Stimulated activated CD4-positive, alpha-beta T cell treated with anti-CD3 and anti-CD28 coated beads, Interleukin-12 subunit alpha, Interleukin-12 subunit beta, amount 100 ng/mL, for 4 hours (primary cell): ENCODE data around the gene CDCP1.

Experiments
- DNase-seq: peaks from one replicate; pipeline ENCODE4 v3.0.0-alpha.2; 2020

CDCP1 gene

DNA sequence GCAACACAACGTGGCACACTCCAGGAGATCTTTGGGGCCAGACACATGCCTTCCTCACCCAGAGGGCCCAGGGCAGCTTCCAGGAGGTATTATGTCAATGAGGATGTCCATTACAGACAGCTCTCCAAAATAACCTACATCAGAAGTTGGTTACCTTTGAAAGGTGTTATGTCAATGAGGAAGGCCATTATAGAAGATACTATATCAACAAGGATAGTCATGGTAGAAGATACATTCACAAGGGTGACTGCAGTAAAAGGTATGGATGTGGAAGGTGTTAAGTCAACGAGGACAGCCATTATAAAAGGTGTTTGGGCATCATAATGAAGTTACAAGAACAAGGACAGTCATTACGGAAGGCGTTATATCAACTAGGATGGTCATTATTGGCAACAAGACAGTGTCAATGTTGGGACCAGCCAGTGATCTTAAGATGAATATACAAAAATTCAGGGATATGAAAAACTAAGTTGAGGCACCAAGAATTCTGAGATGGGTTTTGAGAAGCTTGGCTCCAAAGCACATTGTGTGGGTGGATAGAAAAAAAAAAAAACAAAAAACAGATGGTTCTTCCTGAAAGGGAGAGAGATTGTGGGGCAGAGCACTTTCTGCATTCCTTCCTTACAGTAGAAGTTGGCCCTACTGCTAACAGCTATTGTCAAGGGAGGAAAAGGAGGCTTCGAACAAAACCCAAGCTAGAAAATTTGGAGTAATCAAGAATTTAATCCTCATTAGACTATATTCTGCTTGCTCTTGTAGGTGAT is 11.2 kb downstream of the CDCP1 start:
- no peak for DNase-seq

DNA sequence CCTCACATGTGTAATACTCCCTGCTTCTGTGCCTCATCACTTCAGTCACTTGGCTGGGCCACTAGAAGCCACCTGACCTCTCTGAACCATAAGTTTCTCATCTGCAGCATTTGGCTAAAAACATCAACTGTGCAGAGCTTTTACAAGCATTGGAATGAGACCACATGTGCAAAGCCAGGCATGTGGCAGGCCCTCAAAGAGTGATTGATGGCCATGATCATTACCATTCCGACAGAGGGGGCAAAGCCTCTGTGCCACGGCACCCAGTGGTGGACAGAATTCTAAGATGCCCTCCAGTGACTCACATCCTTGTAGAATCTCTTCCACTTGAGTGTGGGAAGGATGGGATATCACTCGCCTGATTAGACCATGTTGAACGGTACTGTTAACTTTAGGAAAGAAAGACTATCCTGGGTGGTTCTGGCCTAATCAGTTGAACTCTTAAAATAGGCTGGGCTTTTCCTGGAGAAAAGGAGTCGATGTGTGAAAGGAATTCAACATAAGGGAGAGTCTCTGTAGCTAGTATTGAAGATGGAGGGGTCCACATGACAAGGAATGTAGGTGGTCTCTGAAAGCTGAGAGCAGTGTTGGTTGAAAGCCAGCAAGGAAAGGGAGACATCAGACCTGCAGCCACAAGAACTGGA is 13.5 kb downstream of the CDCP1 start:
- DNase-seq, result no peak

DNA sequence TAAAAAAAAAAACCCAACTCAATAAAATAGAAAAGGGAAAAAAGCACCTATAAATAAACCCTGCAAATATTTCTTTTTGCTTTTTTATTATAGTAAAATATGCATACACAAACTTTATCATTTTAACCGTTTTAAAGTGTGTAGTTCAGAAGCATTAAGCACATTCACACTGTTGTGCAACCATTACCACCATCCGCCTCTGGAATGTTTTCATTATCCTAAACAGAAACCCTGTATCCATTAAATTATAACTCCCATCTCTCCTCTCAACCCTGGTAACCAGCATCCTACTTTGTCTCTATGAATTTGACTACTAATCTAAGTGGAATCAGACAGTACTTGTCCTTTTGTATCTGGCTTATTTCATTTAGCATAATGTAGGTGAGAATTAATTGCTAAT is 15.0 kb downstream of the CDCP1 start:
- no peak for DNase-seq

DNA sequence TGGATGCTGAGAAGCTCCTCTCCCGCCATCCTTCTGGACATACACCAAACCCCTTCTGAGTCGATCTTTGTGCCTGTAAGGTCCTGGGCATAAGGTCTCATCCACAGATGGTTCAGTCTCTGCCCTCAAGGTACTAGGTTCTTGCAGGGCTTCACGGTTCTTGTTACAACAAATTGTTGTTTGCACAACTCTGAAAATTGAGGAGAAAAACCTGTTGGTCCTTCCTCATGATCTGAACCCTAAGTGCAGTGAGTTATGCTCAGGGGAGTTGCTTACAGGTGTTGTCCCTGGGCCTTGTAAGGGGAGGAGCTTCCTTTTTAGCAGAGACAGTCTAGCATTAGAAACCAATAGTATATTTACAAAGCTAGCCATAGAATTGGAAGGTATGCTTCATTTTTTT is 15.7 kb downstream of the CDCP1 start:
- no peak for DNase-seq

DNA sequence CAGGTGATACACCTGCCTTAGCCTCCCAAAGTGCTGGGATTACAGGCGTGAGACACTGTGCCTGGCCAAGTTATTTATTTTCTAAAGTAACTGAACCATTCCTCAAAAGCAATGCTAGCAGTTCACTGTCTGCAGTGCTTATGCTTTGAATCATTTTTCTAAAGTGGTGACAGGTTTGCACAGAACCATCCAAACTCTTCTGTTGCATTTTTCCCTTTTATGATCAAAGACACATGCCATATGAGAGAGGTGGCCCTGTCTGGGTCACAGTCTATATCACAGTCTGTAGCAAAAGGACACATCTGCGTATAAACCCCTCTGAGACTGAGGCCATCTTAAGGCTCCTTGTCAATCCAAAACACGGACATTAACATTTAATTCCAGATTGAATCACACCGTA is 17.2 kb downstream of the CDCP1 start:
- no peak for DNase-seq

DNA sequence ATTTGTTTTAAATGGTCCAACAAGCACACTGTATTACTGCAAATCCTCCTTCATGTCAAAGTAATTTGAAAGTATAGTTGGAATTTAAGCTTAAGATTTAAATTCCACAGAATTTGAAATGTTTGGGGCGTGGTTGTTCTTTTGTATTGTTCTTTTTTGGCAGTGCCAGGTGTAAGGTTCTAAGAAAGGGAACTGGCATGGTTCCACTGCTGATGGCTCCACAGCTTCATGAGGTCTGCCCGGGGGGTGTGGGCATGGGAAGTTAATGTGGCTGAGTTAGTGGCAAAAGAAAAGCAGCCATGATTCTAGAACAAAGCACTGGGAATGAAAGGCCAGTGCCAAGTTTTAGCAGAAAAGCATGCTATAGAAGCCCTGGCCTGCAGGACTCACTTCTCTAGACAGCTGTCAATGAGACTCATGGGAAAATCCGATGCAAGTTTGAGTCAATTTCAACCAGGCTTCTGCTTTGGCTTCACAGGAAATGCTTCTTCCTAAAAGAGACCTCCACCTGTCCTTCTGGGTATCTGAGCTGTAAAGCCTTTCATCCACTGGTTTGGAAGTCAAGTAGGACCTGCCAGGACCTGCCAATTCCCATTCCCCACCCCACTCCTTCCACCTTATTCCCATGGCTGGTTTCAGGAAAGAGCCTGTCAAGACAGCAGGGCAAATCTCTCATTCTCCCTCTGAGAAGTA is 18.9 kb downstream of the CDCP1 start:
- DNase-seq, result no peak

DNA sequence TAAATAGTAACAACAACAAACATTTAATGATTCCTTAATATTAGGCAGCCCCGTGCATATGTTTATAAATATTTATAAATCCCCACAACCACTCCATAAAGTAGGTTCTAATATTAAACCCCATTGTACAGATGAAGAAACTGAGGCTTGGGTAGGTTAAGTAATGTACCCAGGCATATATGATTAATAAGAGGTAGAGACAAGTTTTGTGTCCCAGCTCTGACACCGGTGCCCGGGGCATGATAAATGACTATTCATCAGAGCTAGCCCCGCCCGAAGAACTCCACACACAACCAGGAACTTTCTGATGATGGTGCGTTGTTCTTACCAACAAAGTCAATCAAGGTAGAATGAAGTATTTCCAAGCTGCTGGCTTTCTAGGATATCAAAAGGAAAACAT is 19.4 kb downstream of the CDCP1 start:
- DNase-seq, result no peak

DNA sequence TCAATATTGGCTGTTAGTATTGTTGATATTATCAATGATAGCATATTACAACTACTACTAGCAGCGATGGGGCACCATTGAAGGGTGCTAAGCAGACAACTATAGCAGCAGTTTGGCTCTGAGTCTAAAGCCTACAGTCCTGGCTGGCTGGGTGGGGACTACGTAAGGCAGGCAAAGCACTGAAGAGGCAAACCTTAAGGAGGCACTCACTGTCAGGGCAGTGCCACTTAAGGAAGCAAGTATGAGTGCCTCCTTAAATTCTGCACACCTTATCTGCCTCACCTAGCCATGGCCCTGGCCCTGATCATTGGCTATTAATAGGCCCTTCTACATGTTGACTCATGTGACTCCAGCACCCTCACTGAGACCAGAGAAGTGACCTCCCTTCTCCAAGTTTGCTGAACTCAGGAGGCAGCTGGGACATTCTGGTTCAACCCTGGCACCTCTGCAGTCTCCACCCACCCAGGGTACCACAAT is 20.6 kb downstream of the CDCP1 start:
- no peak for DNase-seq

DNA sequence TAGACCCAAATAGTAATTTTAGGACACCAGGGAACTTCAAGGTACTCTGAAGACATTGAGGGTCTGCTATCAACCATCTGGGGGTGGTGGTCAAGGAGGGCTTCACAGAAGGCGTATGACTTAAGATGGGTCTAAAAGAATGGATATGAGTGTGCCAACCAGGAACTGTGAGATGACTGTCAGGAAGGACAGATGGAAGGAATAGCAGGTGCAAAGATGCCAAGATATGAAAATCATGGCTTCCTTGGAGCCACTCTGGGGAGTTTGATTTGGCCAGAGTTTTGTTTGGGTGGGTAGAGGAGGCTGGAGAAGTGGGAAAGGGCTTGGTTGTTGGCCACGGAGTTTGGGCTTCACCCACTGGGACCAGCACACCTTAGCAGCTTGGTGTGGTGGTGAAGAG is 21.2 kb downstream of the CDCP1 start:
- no peak for DNase-seq

DNA sequence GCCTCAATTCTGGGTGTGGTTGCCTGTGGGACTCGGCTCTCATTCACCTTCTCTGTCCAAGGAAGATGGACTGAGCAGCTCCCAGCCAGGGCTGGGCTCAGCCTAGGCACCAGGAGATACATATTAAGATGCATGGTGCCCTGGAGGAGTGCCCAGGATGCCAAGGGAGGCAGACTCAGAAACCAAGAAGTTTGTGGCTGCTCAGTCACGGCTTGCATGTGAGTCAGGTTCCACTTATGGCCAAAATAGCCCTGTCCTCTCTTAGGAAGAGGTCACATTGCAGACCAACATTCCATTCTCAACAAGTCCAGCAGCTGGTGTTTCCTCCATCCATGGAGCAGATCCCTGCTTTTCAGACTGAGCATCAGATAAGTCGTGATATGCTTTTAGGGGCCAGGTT is 21.8 kb downstream of the CDCP1 start:
- DNase-seq, result no peak

DNA sequence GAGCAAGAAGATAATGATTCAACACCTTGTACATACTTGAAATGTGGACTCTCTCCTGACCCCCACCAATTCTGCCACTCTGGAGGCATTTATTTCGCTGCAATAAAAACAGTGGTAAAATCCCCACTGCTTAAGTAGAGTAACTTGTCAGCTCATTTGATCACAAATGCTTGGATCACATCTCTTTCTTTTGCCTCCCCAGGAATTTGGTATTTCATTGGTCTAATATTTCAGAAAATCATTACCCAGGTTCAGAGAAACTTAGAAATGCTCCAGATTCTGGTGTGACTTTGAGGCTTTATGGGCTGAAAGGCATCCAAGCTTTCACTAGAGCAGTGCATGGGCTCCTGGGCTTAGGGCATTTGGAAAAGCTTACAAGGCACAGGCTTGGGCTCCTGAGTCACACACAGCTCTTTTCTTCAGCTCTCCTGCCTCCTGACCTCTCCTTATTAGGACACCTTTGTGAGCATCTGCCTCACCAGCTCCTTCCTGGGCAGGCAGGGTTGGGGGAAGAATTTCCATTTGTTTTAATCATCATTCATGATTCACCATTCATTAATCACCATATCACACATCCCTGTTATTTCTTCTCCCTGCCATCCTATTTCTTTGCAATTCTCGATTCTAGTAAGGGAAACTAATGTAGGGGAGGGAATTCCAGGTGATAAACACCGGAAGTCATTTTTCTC is 22.5 kb downstream of the CDCP1 start:
- no peak for DNase-seq

DNA sequence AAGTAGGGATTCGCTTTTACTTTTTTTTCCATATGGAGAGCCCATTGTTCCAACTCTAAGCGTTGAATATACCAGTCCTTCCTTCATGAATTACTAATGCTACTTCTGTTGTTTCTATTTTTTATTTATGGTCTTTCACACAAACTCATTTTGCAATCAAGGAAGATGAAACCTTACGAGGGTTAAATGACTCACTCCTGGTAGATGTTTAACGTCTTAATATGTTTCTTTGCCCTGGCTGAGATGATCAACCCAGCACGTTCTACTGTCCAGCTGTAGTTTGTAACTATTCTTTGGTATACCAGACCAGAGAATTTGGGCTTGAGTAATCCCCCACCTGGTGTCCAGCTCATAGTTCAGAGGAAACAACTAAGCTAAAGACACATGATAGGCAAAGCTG is 23.1 kb downstream of the CDCP1 start:
- no peak for DNase-seq

DNA sequence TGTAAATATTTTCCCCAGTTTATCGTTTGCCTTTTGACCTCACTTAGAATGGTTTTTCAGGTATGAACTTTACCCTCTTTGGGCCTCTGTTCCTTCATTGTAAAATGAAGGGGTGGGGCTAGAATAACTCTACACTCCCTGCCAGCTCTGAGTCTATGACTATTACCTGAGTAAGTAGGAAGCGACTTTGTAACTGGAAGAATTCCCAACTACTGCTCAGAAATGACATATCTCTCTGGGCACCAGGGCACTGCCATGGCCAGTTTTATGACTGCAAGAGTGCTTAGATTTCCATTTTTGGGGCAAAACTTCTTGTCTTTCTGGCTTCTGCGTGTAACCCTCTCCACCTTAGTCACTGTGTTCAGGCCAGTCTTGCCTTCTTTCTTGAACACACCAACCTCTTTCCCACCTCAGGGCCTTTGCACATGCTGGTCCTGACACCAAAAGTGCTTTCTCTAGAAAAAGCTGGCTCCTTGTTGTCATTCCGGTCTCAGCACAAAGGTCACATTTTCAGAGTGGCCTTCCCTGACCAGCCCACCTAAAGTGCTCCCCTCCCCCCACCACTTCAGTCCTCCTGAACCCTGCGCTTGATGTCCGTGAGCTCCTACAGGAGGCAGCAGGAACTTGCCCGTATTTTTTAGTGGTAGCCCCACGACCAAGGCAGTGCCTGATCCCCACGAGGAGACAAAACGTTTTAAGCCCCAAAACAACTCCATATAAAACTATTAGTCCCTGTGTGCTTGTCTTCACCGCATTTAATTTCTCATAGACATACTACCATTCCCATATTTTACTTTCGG is 25.6 kb downstream of the CDCP1 start:
- no peak for DNase-seq

DNA sequence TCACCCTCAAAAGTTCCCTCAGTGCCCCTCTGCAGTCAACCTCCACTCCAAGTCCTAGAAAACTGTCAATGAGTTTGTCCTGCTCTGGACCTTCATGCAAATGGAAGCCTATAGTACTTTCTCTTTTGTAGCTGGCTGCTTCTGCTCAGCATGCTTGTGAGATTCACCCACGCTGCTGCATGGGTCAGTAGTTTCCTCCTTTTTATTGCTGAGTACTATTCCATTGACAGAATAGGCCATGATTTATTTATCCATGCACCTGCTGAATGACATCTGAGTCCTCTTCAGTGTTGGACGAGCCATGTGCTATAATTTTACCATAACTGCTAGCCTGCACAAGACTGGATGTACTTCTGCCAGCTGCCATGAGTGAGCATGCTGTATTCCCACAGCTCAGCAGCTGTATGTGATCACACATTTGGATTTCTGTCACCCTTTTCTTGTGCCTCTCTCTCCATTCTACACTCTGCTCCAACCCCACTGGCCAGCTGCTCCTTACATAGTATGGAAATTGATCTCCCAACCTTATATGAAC is 26.3 kb downstream of the CDCP1 start:
- no peak for DNase-seq

DNA sequence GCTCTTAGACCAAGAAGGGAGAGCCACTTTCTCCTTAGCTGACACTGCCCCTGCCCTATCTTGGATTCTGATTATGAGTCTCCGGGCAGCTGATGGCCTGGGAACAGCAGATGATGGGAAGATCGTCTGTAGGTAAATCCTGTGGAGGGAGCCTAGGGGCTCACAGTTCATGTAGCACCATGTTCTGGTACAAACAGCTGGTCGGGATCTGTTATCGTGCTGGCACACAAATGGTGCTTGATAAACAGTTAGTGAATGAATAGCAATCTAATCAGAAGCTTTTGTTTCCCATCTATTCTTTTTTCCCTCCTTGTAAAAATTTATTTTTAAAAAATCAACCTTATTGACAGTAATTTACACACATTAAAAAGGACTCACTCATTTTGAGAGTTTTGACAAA is 26.8 kb downstream of the CDCP1 start:
- no peak for DNase-seq

DNA sequence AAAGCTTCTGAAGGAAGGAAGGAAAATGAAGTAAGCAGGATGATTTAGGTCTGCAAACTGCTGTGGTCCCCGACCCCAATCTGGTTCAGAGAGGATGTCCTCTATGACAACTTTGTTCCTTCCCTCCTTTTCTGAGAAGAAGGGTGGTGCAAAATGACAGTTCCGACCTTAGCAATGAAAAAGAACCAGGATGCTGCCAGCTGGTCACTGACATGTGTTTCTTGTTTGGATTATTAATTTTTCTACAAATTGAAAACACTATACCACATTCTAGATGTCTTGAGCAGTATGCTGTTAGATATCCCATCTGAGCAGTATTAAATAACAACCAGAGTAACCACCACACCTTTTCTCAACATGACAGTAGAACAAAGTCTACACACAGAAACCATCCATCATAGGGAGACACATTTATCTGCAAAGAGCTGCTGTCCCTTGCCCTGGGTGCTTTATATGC is 27.5 kb downstream of the CDCP1 start:
- no peak for DNase-seq

DNA sequence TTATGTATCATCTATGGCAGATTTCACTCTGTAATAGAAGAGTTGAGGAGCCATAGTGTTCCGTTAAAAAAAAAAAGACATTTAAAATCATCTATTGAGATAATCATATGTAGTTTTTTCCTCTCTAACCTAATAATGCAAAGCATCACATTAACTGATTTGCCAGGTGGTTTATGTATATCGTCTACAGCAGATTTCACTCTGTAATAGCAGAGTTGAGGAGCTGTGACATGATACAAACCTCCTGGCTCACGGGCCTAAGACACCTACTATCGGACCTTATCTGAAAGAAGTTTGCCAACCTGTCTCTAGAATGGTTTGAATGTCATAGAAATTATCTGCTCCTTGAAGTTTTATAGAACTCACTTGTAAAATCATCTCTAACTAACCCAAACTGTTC is 29.8 kb downstream of the CDCP1 start:
- no peak for DNase-seq

DNA sequence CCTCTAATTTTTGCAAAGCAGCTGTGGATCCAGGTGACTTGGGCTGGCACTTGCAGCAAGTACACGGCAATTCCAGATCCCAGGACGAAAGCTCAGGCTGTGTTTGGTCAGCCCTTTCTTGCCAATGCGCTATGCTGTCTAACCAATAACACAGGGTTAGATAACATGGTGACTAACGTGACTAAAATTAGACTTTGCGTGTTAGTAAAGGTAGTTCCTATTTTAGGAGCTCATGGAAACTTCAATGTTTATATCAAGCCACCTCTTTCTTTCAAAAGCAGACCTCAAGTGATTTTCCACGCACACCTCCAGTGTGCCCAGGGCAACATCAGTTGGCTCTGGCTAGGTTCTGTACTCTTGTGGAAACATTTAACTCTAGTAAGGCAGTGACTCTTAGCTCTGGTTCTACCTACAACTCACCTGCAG is 32.5 kb downstream of the CDCP1 start:
- no peak for DNase-seq

DNA sequence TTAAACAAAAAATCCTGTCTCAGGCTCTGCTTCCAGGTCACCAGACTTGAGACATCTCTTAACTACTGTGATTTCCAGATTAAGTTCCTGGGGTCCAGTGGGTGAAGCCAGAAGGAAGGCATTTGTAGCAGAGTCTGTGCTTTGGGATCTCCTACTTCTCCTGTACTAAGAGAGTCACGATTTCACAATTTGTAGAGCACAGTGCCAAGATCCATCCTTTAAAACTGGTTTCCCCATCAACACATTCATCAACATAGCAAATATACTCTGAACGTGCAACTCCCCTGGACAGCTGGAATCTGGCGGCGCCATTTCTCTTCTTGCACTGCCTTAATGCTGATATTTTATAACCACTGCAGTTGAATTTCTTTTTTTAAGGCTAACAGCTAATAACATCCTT is 33.2 kb downstream of the CDCP1 start:
- DNase-seq, result no peak

DNA sequence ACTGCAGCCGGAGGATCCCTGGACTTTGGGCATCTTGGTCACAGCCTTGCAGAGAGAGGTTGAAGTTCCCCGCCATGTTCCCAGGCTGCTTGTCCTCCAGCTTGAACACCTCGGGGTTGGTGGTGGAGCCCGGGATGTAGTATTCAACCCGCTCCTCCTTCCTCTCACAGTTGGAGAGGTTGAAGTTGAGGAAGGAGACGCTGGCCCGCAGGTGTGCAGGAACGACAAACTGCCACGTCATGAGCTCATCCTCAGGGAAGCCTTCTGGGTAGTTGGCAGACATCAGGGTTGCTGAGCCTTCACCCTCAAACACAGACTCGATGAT is 35.7 kb downstream of the CDCP1 start:
- no peak for DNase-seq

DNA sequence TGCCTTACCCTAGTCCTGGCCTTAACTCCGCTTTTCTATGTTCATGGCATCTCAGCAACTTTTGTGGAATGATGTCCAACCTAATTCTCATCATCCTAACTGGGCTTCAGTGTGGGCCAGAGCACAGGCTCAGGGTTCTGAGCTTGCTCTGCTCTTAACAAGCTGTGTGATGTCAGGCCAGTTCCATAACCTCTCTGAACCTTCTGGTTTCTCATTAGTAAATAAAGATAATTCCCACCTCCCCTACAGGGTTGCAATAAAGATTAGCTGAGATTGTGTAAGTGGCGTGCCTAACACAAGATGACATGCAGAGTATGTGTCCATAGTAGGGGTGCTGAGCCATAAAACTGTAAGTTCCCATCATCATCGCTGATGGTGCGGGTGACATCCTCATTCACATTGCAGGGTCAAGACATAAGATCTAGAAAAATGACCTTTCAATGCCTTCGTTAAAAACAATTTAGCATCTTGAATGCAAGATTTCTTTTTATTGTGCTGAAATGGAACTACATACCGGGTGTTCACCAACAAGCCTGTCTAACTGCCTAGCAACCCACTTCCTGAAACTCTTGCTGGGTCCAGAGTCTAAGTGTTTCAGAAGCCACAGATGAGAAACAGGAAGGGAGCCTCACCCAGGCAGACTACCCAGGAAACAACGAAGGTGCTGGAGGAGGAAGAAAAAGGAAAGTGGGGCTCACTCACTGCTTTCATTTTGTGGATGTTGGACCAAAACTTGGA is 36.2 kb downstream of the CDCP1 start:
- no peak for DNase-seq

DNA sequence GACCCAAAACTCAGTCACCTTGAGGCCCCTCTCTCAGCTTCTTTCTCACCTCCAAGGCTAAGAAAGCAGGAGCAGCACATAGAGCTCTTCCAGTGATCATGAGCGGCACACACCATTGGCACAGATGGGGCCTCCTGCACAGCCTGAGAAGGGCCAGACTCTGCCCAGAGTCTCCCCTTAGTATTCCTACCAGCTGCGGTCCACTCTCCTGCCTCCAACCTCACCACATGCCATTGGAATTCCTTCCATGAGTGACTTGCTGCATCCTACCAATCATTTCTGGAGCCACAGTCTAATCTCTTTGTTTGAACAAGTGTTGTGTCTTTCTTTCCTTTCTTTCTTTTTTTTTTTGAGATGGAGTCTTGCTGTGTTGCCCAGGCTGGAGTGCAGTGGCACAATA is 39.3 kb downstream of the CDCP1 start:
- DNase-seq, result no peak
